GM18858 (cell line): ENCODE measurements around the gene ZPR1.
"Not testable (repeated sequence)": the region's sequence is repeated elsewhere in the genome, so short reads cannot be mapped to it uniquely, and the experiment has no call there.

ENCODE experiments used
- ATAC-seq: cut with Tn5 transposase; IDR thresholded peaks from one replicate; pipeline ENCODE4 v1.9.1; 2021; ENCODE audit not compliant: unreplicated experiment

The ZPR1 gene

GRCh38 chr11:116787786-116788486 lies at the start of gene ZPR1:
TSS of gene ZPR1 (minus strand) at chr11:116788023. CDS start at chr11:116787990, 33 bp downstream.
- ATAC-seq: peak; percentile 68

GRCh38 chr11:116836632-116836991 lies 48.8 kb upstream of the ZPR1 start:
- no peak for ATAC-seq

DNA sequence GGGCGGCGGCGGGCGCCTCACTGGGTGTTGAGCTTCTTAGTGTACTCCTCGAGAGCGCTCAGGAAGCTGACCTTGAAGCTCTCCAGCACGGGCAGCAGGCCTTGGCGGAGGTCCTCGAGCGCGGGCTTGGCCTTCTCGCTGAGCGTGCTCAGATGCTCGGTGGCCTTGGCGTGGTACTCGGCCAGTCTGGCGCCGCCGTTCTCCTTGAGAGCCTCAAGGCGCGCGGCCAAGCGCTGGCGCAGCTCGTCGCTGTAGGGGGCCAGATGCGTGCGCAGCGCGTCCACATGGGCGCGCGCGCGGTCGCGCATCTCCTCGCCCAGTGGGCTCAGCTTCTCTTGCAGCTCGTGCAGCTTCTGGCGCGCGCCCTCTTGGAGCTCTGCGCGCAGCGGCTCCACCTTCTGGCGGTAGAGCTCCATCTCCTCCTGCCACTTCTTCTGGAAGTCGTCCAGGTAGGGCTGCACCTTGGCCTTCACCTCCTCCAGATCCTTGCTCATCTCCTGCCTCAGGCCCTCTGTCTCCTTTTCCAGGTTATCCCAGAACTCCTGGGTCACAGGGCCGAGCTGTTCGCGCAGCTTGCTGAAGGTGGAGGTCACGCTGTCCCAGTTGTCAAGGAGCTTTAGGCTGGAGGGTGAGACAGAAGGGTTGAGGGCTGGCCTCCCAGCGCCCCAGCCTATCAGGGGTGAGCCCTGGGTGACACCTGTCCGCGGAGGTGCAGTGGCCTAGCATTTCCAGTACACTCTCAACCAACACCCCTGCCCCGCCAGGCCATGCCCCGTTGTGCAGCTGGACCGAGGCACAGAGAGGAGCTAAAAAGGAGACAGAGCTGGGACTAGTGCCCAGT lies 48.2 kb upstream of the ZPR1 start:
- ATAC-seq: peak; percentile 61

DNA sequence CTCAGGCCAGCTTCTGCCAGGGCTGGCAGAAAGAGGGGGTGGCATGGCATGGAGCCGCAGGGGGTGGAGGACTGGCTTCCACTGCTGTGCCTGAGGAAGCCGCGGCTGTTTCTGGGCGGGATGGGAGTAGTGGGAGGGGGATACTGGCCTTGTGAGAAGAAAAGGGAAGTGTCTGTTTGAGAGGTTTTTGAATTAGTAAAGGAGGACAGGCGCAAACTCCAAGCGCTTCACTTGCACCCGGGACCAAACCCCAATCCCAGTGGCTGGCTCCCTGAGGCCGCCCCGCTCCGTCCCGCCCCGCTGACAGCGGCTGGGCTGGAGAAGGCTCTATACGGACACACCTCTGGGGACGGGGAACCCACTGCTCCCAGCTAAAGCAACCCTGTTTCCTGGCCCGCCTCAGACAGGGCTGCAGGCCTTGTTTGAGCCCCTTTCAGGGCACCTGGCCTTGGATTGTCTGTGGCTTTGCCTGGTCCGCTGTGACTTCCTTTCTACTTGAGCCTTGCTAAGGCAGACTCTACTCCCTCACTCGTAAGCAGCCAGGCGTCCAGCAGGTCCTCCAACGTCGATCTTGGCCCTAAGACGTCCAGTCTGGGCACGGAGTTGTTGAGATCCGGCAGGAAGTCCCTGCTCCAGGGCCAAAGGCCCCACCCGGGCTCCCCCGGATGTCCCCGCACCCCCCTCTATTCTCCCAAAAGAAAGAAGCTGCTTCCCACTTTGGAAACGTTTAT lies 47.4 kb upstream of the ZPR1 start:
- no peak for ATAC-seq

DNA sequence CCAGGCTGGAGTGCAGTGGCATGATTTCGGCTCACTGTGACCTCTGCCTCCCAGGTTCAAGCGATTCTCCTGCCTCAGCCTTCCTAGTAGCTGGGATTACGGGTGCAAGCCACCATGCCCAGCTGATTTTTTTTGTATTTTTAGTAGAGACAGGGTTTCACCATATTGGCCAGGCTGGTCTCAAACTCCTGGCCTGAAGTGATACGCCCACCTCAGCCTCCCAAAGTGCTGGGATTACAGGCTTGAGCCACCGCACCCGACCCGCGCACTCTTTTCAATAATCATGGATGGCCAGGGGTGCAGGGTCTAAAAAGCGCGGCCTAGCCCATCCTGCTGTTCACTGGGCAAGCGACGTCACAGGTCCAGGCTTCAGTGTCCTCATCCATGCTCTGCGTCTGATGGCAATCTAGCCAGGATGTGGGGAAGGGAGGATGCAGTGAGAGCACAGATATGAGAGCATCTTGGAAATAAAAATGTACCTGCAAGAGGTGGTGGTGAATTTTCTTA lies 46.8 kb upstream of the ZPR1 start:
- ATAC-seq: not testable (repeated sequence)

DNA sequence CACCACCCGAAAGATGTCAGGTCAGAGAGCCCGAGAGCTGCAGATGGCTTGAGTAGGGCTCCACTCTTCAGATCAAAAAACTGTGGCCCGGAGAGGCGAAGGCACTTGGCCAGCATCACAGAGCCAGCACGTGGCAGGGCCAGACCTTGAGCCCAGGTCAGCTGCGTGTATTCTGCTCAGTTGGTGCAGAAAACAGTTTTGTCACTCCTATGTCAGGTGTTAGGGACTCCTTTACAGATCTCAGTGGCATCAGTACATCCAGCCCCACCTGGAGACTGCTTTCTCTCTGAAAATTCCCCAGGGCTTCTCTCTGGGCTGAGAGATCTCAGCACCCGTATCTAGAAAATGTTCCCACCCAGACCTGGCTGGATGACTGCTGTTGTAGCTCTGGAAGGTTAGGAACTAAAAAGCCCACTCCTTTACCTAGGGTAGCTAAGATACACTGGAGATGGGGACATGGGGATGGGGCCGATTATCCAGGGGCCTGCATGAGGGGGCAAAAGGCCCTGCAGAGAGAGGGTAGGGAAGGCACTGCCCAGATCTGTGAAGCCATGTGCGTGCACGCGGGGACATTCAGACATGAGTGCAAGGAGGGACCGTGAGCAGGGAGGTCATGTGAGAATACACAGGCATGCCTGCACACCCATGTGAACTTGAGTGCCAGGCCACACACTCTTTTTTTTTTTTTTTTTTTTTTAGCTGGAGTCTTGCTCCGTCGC lies 46.2 kb upstream of the ZPR1 start:
- no peak for ATAC-seq

GRCh38 chr11:116833491-116833815 lies 45.6 kb upstream of the ZPR1 start:
- no peak for ATAC-seq

DNA sequence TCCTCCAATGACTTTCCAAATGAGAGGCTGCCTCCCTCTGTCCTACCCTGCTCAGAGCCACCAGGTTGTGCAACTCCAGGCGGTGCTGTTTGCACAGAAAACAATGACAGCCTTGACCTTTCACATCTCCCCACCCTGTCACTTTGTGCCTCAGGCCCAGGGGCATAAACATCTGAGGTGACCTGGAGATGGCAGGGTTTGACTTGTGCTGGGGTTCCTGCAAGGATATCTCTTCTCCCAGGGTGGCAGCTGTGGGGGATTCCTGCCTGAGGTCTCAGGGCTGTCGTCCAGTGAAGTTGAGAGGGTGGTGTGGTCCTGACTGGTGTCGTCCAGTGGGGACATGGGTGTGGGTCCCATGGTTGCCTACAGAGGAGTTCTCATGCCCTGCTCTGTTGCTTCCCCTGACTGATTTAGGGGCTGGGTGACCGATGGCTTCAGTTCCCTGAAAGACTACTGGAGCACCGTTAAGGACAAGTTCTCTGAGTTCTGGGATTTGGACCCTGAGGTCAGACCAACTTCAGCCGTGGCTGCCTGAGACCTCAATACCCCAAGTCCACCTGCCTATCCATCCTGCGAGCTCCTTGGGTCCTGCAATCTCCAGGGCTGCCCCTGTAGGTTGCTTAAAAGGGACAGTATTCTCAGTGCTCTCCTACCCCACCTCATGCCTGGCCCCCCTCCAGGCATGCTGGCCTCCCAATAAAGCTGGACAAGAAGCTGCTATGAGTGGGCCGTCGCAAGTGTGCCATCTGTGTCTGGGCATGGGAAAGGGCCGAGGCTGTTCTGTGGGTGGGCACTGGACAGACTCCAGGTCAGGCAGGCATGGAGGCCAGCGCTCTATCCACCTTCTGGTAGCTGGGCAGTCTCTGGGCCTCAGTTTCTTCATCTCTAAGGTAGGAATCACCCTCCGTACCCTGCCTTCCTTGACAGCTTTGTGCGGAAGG lies 44.8 kb upstream of the ZPR1 start:
- ATAC-seq: no peak

DNA sequence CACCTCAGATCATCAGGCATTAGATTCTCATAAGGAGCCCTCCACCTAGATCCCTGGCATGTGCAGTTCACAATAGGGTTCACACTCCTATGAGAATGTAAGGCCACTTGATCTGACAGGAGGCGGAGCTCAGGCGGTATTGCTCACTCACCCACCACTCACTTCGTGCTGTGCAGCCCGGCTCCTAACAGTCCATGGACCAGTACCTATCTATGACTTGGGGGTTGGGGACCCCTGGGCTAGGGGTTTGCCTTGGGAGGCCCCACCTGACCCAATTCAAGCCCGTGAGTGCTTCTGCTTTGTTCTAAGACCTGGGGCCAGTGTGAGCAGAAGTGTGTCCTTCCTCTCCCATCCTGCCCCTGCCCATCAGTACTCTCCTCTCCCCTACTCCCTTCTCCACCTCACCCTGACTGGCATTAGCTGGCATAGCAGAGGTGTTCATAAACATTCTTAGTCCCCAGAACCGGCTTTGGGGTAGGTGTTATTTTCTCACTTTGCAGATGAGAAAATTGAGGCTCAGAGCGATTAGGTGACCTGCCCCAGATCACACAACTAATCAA lies 44.0 kb upstream of the ZPR1 start:
- no peak for ATAC-seq

GRCh38 chr11:116830184-116830912 lies 42.5 kb upstream of the ZPR1 start:
- ATAC-seq: no peak

DNA sequence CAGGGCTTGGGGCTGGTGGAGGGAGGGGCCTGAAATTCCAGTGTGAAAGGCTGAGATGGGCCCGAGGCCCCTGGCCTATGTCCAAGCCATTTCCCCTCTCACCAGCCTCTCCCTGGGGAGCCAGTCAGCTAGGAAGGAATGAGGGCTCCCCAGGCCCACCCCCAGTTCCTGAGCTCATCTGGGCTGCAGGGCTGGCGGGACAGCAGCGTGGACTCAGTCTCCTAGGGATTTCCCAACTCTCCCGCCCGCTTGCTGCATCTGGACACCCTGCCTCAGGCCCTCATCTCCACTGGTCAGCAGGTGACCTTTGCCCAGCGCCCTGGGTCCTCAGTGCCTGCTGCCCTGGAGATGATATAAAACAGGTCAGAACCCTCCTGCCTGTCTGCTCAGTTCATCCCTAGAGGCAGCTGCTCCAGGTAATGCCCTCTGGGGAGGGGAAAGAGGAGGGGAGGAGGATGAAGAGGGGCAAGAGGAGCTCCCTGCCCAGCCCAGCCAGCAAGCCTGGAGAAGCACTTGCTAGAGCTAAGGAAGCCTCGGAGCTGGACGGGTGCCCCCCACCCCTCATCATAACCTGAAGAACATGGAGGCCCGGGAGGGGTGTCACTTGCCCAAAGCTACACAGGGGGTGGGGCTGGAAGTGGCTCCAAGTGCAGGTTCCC lies 41.8 kb upstream of the ZPR1 start, which contains the start of gene APOC3:
TSS of gene APOC3 (plus strand) at position 383 of the 659 bp plus-strand sequence. CDS start 676 bp downstream, outside the sequence.
- ATAC-seq: no peak

DNA sequence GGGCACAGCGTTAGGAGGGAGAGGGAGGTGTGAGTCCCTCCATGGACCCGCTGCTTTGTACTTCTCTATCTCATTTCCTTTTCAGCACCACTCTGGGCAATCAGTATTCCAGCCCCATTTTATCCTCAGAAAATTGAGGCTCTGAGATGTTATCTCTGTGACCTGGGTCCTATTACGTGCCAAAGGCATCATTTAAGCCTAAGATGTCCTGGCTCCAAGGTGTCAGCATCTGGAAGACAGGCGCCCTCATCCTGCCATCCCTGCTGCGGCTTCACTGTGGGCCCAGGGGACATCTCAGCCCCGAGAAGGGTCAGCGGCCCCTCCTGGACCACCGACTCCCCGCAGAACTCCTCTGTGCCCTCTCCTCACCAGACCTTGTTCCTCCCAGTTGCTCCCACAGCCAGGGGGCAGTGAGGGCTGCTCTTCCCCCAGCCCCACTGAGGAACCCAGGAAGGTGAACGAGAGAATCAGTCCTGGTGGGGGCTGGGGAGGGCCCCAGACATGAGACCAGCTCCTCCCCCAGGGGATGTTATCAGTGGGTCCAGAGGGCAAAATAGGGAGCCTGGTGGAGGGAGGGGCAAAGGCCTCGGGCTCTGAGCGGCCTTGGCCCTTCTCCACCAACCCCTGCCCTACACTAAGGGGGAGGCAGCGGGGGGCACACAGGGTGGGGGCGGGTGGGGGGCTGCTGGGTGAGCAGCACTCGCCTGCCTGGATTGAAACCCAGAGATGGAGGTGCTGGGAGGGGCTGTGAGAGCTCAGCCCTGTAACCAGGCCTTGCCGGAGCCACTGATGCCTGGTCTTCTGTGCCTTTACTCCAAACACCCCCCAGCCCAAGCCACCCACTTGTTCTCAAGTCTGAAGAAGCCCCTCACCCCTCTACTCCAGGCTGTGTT lies 41.1 kb upstream of the ZPR1 start:
- ATAC-seq: no peak

- no peak for ATAC-seq
These were observed 39.6 kb upstream of the ZPR1 start for GRCh38 chr11:116827461-116827860.

DNA sequence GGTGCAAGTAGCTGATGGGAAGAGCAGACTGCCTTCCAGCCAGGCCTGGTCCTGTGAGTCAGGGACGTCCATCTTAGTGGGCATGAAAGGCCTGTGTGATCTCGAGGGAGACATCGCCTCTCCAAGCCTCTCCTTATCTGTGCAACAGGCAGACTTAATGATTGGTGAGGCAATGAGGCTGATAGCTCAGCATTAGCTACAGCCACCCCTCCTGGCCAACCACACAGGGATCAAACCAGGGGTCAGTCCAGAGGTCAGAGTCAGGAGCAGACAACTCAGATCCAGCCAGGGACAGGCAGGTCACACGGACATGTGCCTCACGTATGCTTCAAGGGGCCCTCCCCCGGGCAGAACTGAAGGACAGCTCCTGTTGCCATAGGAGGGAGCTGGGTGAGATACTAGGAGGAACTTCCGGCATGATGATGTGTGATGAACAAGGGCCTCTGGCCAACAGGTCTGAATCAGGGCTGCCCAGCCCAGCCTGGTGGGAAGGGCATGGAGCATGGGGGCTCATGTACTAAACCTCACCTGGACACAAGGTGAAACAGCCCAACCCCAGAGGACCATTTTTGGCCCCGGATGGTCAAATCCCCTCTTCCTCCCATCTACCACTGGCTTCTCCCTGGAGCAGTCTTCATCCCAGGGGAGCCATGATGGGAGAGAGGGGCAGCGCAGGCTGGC lies 39.1 kb upstream of the ZPR1 start:
- no peak for ATAC-seq

- no peak for ATAC-seq
These were observed 38.3 kb upstream of the ZPR1 start for GRCh38 chr11:116825854-116826750.

DNA sequence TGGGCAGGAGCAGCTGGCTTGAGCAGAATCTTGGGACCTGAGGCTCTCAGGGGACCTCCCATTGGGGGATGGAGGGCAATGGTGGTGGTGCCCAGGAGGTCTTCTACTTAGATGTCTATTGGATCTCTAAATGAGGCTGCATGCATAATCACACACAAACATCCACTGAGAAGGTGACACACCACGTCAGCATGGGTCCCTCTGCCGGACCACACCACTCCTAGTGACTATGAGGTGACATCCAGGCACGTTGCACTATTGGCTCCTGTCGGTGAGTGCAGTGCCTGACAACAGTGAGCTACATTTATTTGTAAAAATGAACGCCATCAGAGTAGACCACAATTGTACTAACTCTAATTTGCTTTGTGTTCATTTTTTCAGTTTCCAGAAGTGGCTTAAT lies 37.6 kb upstream of the ZPR1 start:
- no peak for ATAC-seq
